IMR-90 (cell line): Measurements from ENCODE around the gene CIBAR2. TPM values are rescaled to one million over a fixed set of nuclear protein-coding genes. Genes with fewer than 3 reads are reported as not detected.

Experiments used
- ATAC-seq: fragments of 200-7000 bp; cut with Tn5 transposase; 2 replicates; pipeline ENCODE4 v1.9.1; 2020; ENCODE audit warnings: low read depth, mild to moderate bottlenecking, moderate library complexity
- BruUV-seq: library from RNA; stranded (reverse); fragments of 400-500 nt; replicated peaks from 2 replicates; lab custom pipeline; 2021; lab: Mats Ljungman, UMichigan
- CTCF ChIA-PET: fragments of 300-600 bp; formaldehyde crosslinking; extraction: SDS; loops from one replicate; lab custom pipeline; 2021; ENCODE audit warnings: antibody characterized with exemption; lab: Yijun Ruan, JAX
- POLR2A ChIA-PET: fragments of 300-600 bp; sonication (Branson Sonifier 250); formaldehyde crosslinking; loops from one replicate; lab custom pipeline; 2022; ENCODE audit warnings: antibody characterized with exemption; ENCODE audit not compliant: unreplicated experiment; lab: Charles Lee
- DNase-seq: peaks from one replicate; pipeline ENCODE4 v3.0.0; 2013
- H2AFZ ChIP-seq: replicated peaks from 2 replicates; pipeline ENCODE3; 2013; ENCODE audit warnings: low read length, mild to moderate bottlenecking; ENCODE audit not compliant: poor library complexity
- H2AK5ac ChIP-seq: 2 replicates; pipeline ENCODE4 v1.6.1; 2013; ENCODE audit warnings: low read depth, low read length, inconsistent platforms
- H2AK9ac ChIP-seq: replicated peaks from 2 replicates; pipeline ENCODE3; 2013; ENCODE audit warnings: mild to moderate bottlenecking, low read depth, low read length, moderate library complexity; ENCODE audit not compliant: poor library complexity
- H2BK120ac ChIP-seq: 2 replicates; pipeline ENCODE4 v1.6.1; 2013; ENCODE audit warnings: low read depth, low read length, inconsistent platforms
- H2BK15ac ChIP-seq: 3 replicates; pipeline ENCODE4 v1.6.1; 2013; ENCODE audit warnings: low read depth, low read length, inconsistent platforms
- H2BK20ac ChIP-seq: 2 replicates; pipeline ENCODE4 v1.6.1; 2013; ENCODE audit warnings: low read depth, mild to moderate bottlenecking, inconsistent platforms, low read length, moderate library complexity
- H2BK5ac ChIP-seq: 2 replicates; pipeline ENCODE4 v1.6.1; 2013; ENCODE audit warnings: mild to moderate bottlenecking, low read depth, low read length, inconsistent platforms; ENCODE audit not compliant: poor library complexity, severe bottlenecking
- H3K14ac ChIP-seq: replicated peaks from 2 replicates; pipeline ENCODE4 v1.6.1; 2013; ENCODE audit warnings: low read depth, low read length, inconsistent platforms
- H3K18ac ChIP-seq: 2 replicates; pipeline ENCODE4 v1.6.1; 2013; ENCODE audit warnings: low read depth, low read length, control low read depth
- H3K23ac ChIP-seq: 2 replicates; pipeline ENCODE4 v1.6.1; 2013; ENCODE audit warnings: low read depth, low read length, inconsistent platforms
- H3K27ac ChIP-seq: 2 replicates; pipeline ENCODE4 v1.5.1; 2013; ENCODE audit warnings: mild to moderate bottlenecking, control low read depth, low read length; ENCODE audit not compliant: insufficient read depth
- H3K27me3 ChIP-seq: 2 replicates; pipeline ENCODE4 v1.6.1; 2013; ENCODE audit warnings: low read length; ENCODE audit not compliant: control insufficient read depth, insufficient read depth
- H3K36me3 ChIP-seq: 2 replicates; pipeline ENCODE4 v1.6.1; 2013; ENCODE audit warnings: low read length, mixed read lengths; ENCODE audit not compliant: control insufficient read depth, insufficient read depth
- H3K4ac ChIP-seq: 2 replicates; pipeline ENCODE4 v1.6.1; 2013; ENCODE audit warnings: low read depth, low read length, inconsistent platforms
- H3K4me1 ChIP-seq: 2 replicates; pipeline ENCODE4 v1.6.1; 2013; ENCODE audit warnings: low read length, mixed read lengths; ENCODE audit not compliant: control insufficient read depth, insufficient read depth
- H3K4me2 ChIP-seq: 2 replicates; pipeline ENCODE4 v1.6.1; 2013; ENCODE audit warnings: low read depth, mild to moderate bottlenecking, control low read depth, low read length, moderate library complexity
- H3K4me3 ChIP-seq: 2 replicates; pipeline ENCODE4 v1.5.1; 2013; ENCODE audit warnings: low read depth, mild to moderate bottlenecking, control low read depth, low read length, moderate library complexity; ENCODE audit not compliant: insufficient read depth
- H3K56ac ChIP-seq: 2 replicates; pipeline ENCODE4 v1.6.1; 2013; ENCODE audit warnings: low read length, inconsistent platforms; ENCODE audit not compliant: insufficient read depth; ENCODE audit errors: extremely low read depth
- H3K79me1 ChIP-seq, 2 experiments: 2 replicates each; pipeline ENCODE4 v1.6.1; 2013; ENCODE audit warnings: low read length in 2 of 2, inconsistent platforms in 1 of 2, low read depth in 1 of 2
- H3K9ac ChIP-seq: 2 replicates; pipeline ENCODE4 v1.6.1; 2013; ENCODE audit warnings: low read depth, low read length, control low read depth
- H3K9me1 ChIP-seq: 2 replicates; pipeline ENCODE4 v1.6.1; 2013; ENCODE audit warnings: low read length, inconsistent platforms; ENCODE audit not compliant: insufficient read depth
- H3K9me3 ChIP-seq: 2 replicates; pipeline ENCODE4 v1.6.1; 2013; ENCODE audit warnings: low read length; ENCODE audit not compliant: control insufficient read depth, insufficient read depth
- H4K20me1 ChIP-seq: 2 replicates; pipeline ENCODE4 v1.6.1; 2013; ENCODE audit warnings: low read length, inconsistent platforms; ENCODE audit not compliant: insufficient read depth
- H4K5ac ChIP-seq: 2 replicates; pipeline ENCODE4 v1.6.1; 2013; ENCODE audit warnings: mild to moderate bottlenecking, low read depth, low read length, control low read depth
- H4K8ac ChIP-seq, 2 experiments: 2 replicates each; pipeline ENCODE4 v1.6.1; 2013; ENCODE audit warnings: low read depth in 2 of 2, low read length in 2 of 2, control low read depth in 1 of 2, inconsistent platforms in 1 of 2
- H4K91ac ChIP-seq: 2 replicates; pipeline ENCODE4 v1.6.1; 2013; ENCODE audit warnings: low read depth, low read length, inconsistent platforms; ENCODE audit not compliant: insufficient read depth
- BHLHE40 ChIP-seq: fragments of 150-350 bp; IDR thresholded peaks from 2 replicates; pipeline ENCODE4 v1.6.1; 2016; ENCODE audit warnings: mild to moderate bottlenecking, low read depth, low read length
- CEBPB ChIP-seq: IDR thresholded peaks from 2 replicates; pipeline ENCODE4 v1.6.1; 2012; ENCODE audit warnings: low read depth, low read length, improper control_type of control experiment
- CHD1 ChIP-seq: IDR thresholded peaks from 2 replicates; pipeline ENCODE4 v1.6.1; 2012; ENCODE audit warnings: low read depth, low read length, improper control_type of control experiment
- ELK1 ChIP-seq: fragments of 150-350 bp; IDR thresholded peaks from 2 replicates; pipeline ENCODE4 v1.6.1; 2016; ENCODE audit warnings: low read depth, mild to moderate bottlenecking, low read length, moderate library complexity, borderline replicate concordance
- FOS ChIP-seq: fragments of 150-350 bp; IDR thresholded peaks from 2 replicates; pipeline ENCODE4 v1.6.1; 2016; ENCODE audit warnings: low read depth, low read length
- MAZ ChIP-seq: IDR thresholded peaks from 2 replicates; pipeline ENCODE4 v1.6.1; 2012; ENCODE audit warnings: low read depth, mild to moderate bottlenecking, low read length, improper control_type of control experiment, moderate library complexity, borderline replicate concordance
- MXI1 ChIP-seq: IDR thresholded peaks from 2 replicates; pipeline ENCODE4 v1.6.1; 2012; ENCODE audit warnings: low read depth, mild to moderate bottlenecking, low read length, moderate library complexity, borderline replicate concordance
- NFE2L2 ChIP-seq: fragments of 150-350 bp; IDR thresholded peaks from 2 replicates; pipeline ENCODE4 v1.6.1; 2016; ENCODE audit warnings: low read depth, mild to moderate bottlenecking, low read length
- POLR2A ChIP-seq: IDR thresholded peaks from 2 replicates; pipeline ENCODE4 v1.6.1; 2012; ENCODE audit warnings: mild to moderate bottlenecking, low read depth, low read length
- RAD21 ChIP-seq: IDR thresholded peaks from 2 replicates; pipeline ENCODE4 v1.6.1; 2012; ENCODE audit warnings: low read length, improper control_type of control experiment
- SMC3 ChIP-seq: fragments of 150-350 bp; IDR thresholded peaks from 2 replicates; pipeline ENCODE4 v1.6.1; 2016; ENCODE audit warnings: low read depth, mild to moderate bottlenecking, antibody characterized with exemption, low read length, moderate library complexity
- USF2 ChIP-seq: fragments of 150-350 bp; IDR thresholded peaks from 2 replicates; pipeline ENCODE4 v1.6.1; 2017; ENCODE audit warnings: mild to moderate bottlenecking, antibody characterized with exemption, low read length, low read depth
- WGBS, 2 experiments: methylation state at CpG; one replicate each; pipeline versions ENCODE4 v1.1.5 to v1.1.7; 2013; ENCODE audit warnings: missing lambda C conversion rate in 2 of 2; ENCODE audit not compliant: insufficient read length in 1 of 2; ENCODE audit errors: extremely low coverage in 2 of 2; 5-methylcytosine and 5-hydroxymethylcytosine counted together
- dilution Hi-C: fragments of 300-500 bp; cut with HindIII; formaldehyde crosslinking; loops from one replicate; pipeline ENCODE4 v1.14.3; 2018; ENCODE audit warnings: low sequenced_read_pairs; ENCODE audit not compliant: unreplicated experiment
- in situ Hi-C: fragments of 300-500 bp; cut with MboI; formaldehyde crosslinking; loops from 3 replicates; pipeline ENCODE4 v1.14.3; 2019; ENCODE audit warnings: low sequenced_read_pairs, inconsistent platforms, mixed read lengths
- intact Hi-C: fragments of 100-400 bp; cut with micrococcal nuclease; formaldehyde crosslinking; loops from 2 replicates; pipeline ENCODE4 v1.10.0; 2022
- polyA plus RNA-seq, 3 experiments: library from polyadenylated mRNA; depleted of rRNA; stranded (reverse); fragments of >200 nt; gene quantifications; 2 replicates each; pipeline ENCODE4 v1.2.3, GENCODE V29; 2012; ENCODE audit warnings: low replicate concordance in 1 of 3
- total RNA-seq: library from RNA; depleted of rRNA; stranded (reverse); fragments of >200 nt; gene quantifications from 2 replicates; pipeline ENCODE4 v1.2.3, GENCODE V29; 2012

CIBAR2 gene
- total and polyA plus RNA-seq, 2 of the 4 experiments (the other 2 are of a cell fraction) = 0.18 to 0.24 TPM

- Histone ChIP-seq H2BK120ac (no peak overlapping the region), H3K23ac (no peak overlapping the region), H4K91ac (no peak overlapping the region), H3K79me1 (no peaks in the 10 kb centered on the region), H3K36me3 (no peaks in the 10 kb centered on the region), H3K4me1 (peaks cover 10% of the 10 kb centered on the region; the same call in 1 of the 2 replicates), H3K56ac (no peak overlapping the region), H3K9ac (no peak overlapping the region), H3K18ac (no peak overlapping the region), H3K9me3 (peaks cover 4% of the 10 kb centered on the region; the same call in 1 of the 2 replicates), H3K27ac (no peak overlapping the region), H3K4me2 (no peak overlapping the region), H2BK5ac (no peak overlapping the region), H3K4me3 (no peak overlapping the region), H3K14ac (no peak overlapping the region), H2BK15ac (no peak overlapping the region), H2AK5ac (no peak overlapping the region), H2AK9ac (no peak overlapping the region), H3K4ac (no peak overlapping the region), H2AFZ (no peak overlapping the region), H4K20me1 (no peaks in the 10 kb centered on the region), H3K9me1 (peaks cover 6% of the 10 kb centered on the region; the same call in 1 of the 2 replicates), H4K5ac (no peak overlapping the region), H4K8ac (no peak overlapping the region), H2BK20ac (no peak overlapping the region), H3K27me3 (peaks cover 4% of the 10 kb centered on the region)
- ATAC-seq (no peak), DNase-seq (no peak)
- BruUV-seq = no TSS peak
- WGBS, 2 experiments = 82% methylated on average over 13 of the region's 19 CpGs; no CpG with 5 or more reads in 1 of the 2 experiments
- dilution Hi-C loops (no loop called here), in situ Hi-C loops (no loop called here), intact Hi-C loops (no loop called here)
- POLR2A ChIA-PET = interaction anchor here (0.6 kb wide), 1 partner anchor 21 kb away, joined by 6 read pairs; no protein-coding TSS in a partner anchor
- TF ChIP-seq BHLHE40 (no peak), CEBPB (no peak), FOS (no peak), CHD1 (no peak), SMC3 (no peak), POLR2A (no peak), ELK1 (no peak), NFE2L2 (no peak), MAZ (no peak), USF2 (no peak), MXI1 (no peak), RAD21 (no peak)
- CTCF ChIA-PET = no interaction called here
Observed at GRCh38 chr16:85142771-85143211, 30.5 kb upstream of the CIBAR2 start.
